Calu3 (cell line): ENCODE results near the gene VPREB1. TPM values are rescaled to one million over a fixed set of nuclear protein-coding genes. Genes with fewer than 3 reads are reported as not detected.
"Not testable (repeated sequence)": the region's sequence is repeated elsewhere in the genome, so short reads cannot be mapped to it uniquely, and the experiment has no call there.

Experiments used
- BruUV-seq: library from RNA; stranded (reverse); fragments of 400-500 nt; replicated peaks from 2 replicates; lab custom pipeline; 2021; lab: Mats Ljungman, UMichigan
- CTCF ChIA-PET: fragments of 300-600 bp; sonication (Branson Sonifier 250); formaldehyde crosslinking; loops from one replicate; lab custom pipeline; 2022; ENCODE audit warnings: antibody characterized with exemption; lab: Charles Lee
- DNase-seq: peaks from one replicate; pipeline ENCODE4 v3.0.0; 2022
- H3K27ac Mint-ChIP-seq: one replicate; pipeline ENCODE4 v1.8.0; 2022; ENCODE audit warnings: mixed read lengths; ENCODE audit not compliant: unreplicated experiment
- H3K27me3 Mint-ChIP-seq: one replicate; pipeline ENCODE4 v1.8.0; 2022; ENCODE audit warnings: mixed read lengths; ENCODE audit not compliant: unreplicated experiment
- H3K36me3 Mint-ChIP-seq: one replicate; pipeline ENCODE4 v1.8.0; 2022; ENCODE audit warnings: mild to moderate bottlenecking, moderate library complexity, mixed read lengths; ENCODE audit not compliant: insufficient read depth, unreplicated experiment
- H3K4me1 Mint-ChIP-seq: one replicate; pipeline ENCODE4 v1.8.0; 2022; ENCODE audit warnings: mild to moderate bottlenecking, low read depth, mixed read lengths; ENCODE audit not compliant: unreplicated experiment
- H3K4me3 Mint-ChIP-seq: one replicate; pipeline ENCODE4 v1.8.0; 2022; ENCODE audit warnings: mild to moderate bottlenecking, low read depth, moderate library complexity, mixed read lengths; ENCODE audit not compliant: unreplicated experiment
- H3K9me3 Mint-ChIP-seq: one replicate; pipeline ENCODE4 v1.8.0; 2022; ENCODE audit warnings: low read depth, mixed read lengths; ENCODE audit not compliant: unreplicated experiment
- CTCF ChIP-seq: fragments of 200-600 bp; IDR thresholded peaks from one replicate; pipeline ENCODE4 v1.8.0; 2022; ENCODE audit warnings: antibody characterized with exemption; ENCODE audit not compliant: unreplicated experiment
- intact Hi-C: fragments of 100-400 bp; cut with micrococcal nuclease; formaldehyde crosslinking; loops from one replicate; pipeline ENCODE4 v1.10.0; 2022; ENCODE audit not compliant: unreplicated experiment
- total RNA-seq: library from RNA; stranded (reverse); gene quantifications from 2 replicates; pipeline ENCODE4 v1.2.3, GENCODE V29; 2022

Gene VPREB1
- total RNA-seq, 1 experiment from 2014 or later, result not detected

- H3K4me3 Mint-ChIP-seq, result no peak overlapping the region
- H3K27me3 Mint-ChIP-seq, result peaks cover 87% of the 10 kb centered on the region
- no peak overlapping the region for H3K27ac Mint-ChIP-seq
- DNase-seq, result no peak
- CTCF ChIA-PET, result no interaction called here
- H3K36me3 Mint-ChIP-seq, result peaks cover 4% of the 10 kb centered on the region
- BruUV-seq, result no TSS peak
- H3K9me3 Mint-ChIP-seq, result no peaks in the 10 kb centered on the region
- TF ChIP-seq CTCF, result no peak
- no peaks in the 10 kb centered on the region for H3K4me1 Mint-ChIP-seq
- intact Hi-C loops, result no loop called here
Observed at GRCh38 chr22:22245256-22245909, 797 bp downstream of the VPREB1 start.

- Mint-ChIP-seq H3K27ac (no peak overlapping the region), H3K9me3 (no peaks in the 10 kb centered on the region), H3K27me3 (peaks cover 84% of the 10 kb centered on the region), H3K4me1 (no peaks in the 10 kb centered on the region), H3K36me3 (peaks cover 4% of the 10 kb centered on the region), H3K4me3 (no peak overlapping the region)
- intact Hi-C loops, result no loop called here
- CTCF ChIA-PET, result no interaction called here
- no peak for DNase-seq
- no TSS peak for BruUV-seq
- TF ChIP-seq CTCF, result no peak
Observed at GRCh38 chr22:22245935-22246525, 1.4 kb downstream of the VPREB1 start.

- Mint-ChIP-seq H3K27me3 (peaks cover 77% of the 10 kb centered on the region), H3K9me3 (no peaks in the 10 kb centered on the region), H3K27ac (no peak overlapping the region), H3K4me3 (no peak overlapping the region), H3K4me1 (no peaks in the 10 kb centered on the region), H3K36me3 (no peaks in the 10 kb centered on the region)
- intact Hi-C loops, result no loop called here
- no TSS peak for BruUV-seq
- TF ChIP-seq CTCF, result no peak
- DNase-seq, result no peak
- CTCF ChIA-PET, result interaction anchor here (0.7 kb wide), 1 partner anchor 39 kb away, joined by 5 read pairs; no protein-coding TSS in a partner anchor
Observed at GRCh38 chr22:22246706-22247105, 2.1 kb downstream of the VPREB1 start.

GRCh38 chr22:22248878-22249277 is 4.3 kb downstream of the VPREB1 start:
- intact Hi-C loops, result no loop called here
- DNase-seq, result no peak
- Mint-ChIP-seq H3K4me3 (no peak overlapping the region), H3K4me1 (no peaks in the 10 kb centered on the region), H3K9me3 (no peaks in the 10 kb centered on the region), H3K27me3 (peaks cover 56% of the 10 kb centered on the region), H3K27ac (no peak overlapping the region), H3K36me3 (no peaks in the 10 kb centered on the region)
- TF ChIP-seq CTCF, result no peak
- CTCF ChIA-PET, result interaction anchor here (0.9 kb wide), 1 partner anchor 11 kb away, joined by 3 read pairs; no protein-coding TSS in a partner anchor
- BruUV-seq, result no TSS peak

- intact Hi-C loops, H3K36me3 Mint-ChIP-seq, BruUV-seq, DNase-seq, H3K4me1 Mint-ChIP-seq, H3K27ac Mint-ChIP-seq, CTCF ChIA-PET, H3K9me3 Mint-ChIP-seq, H3K4me3 Mint-ChIP-seq: not testable (repeated sequence)
- peaks cover 53% of the 10 kb centered on the region for H3K27me3 Mint-ChIP-seq
Observed at GRCh38 chr22:22250651-22251050, 6.1 kb downstream of the VPREB1 start.

- intact Hi-C loops, BruUV-seq, CTCF ChIA-PET: not testable (repeated sequence)
Observed at GRCh38 chr22:22256133-22256532, 11.5 kb downstream of the VPREB1 start.

More at GRCh38 chr22:22256133-22256532, 11.5 kb downstream of the VPREB1 start:
- not testable (repeated sequence) for H3K36me3 Mint-ChIP-seq, DNase-seq, H3K9me3 Mint-ChIP-seq, H3K4me1 Mint-ChIP-seq, H3K4me3 Mint-ChIP-seq, H3K27ac Mint-ChIP-seq
- H3K27me3 Mint-ChIP-seq, result peaks cover 26% of the 10 kb centered on the region
